Panc1 (cell line): ENCODE measurements around the gene PRRG4. TPM values are rescaled to one million over a fixed set of nuclear protein-coding genes. Genes with fewer than 3 reads are reported as not detected.

Experiments used
- ATAC-seq: fragments of 200-7000 bp; cut with Tn5 transposase; 2 replicates; pipeline ENCODE4 v1.9.1; 2020; ENCODE audit warnings: mild to moderate bottlenecking, moderate library complexity
- BruUV-seq: library from RNA; stranded (reverse); fragments of 400-500 nt; replicated peaks from 2 replicates; lab custom pipeline; 2021; lab: Mats Ljungman, UMichigan
- CTCF ChIA-PET: fragments of 300-600 bp; sonication (Branson Sonifier 250); formaldehyde crosslinking; loops from one replicate; lab custom pipeline; 2022; ENCODE audit warnings: antibody characterized with exemption; lab: Charles Lee
- POLR2A ChIA-PET: fragments of 300-600 bp; sonication (Branson Sonifier 250); formaldehyde crosslinking; loops from one replicate; lab custom pipeline; 2022; ENCODE audit warnings: antibody characterized with exemption; lab: Charles Lee
- DNase-seq: peaks from one replicate; pipeline ENCODE4 v3.0.0-alpha.2; 2010; ENCODE audit warnings: low read depth, low spot score
- H3K27ac ChIP-seq: 2 replicates; pipeline ENCODE4 v1.5.1; 2011; ENCODE audit warnings: mild to moderate bottlenecking, low read length, inconsistent platforms
- H3K27me3 ChIP-seq: fragments of 200-500 bp; sonication (Bioruptor generic); 2 replicates; pipeline ENCODE4 v1.6.0; 2014; ENCODE audit warnings: low read length, inconsistent platforms; ENCODE audit not compliant: control insufficient read depth, insufficient read depth
- H3K36me3 ChIP-seq: fragments of 200-500 bp; sonication (Bioruptor generic); 2 replicates; pipeline ENCODE4 v1.5.1; 2014; ENCODE audit warnings: inconsistent platforms, mild to moderate bottlenecking, low read length, moderate library complexity; ENCODE audit not compliant: control insufficient read depth, insufficient read depth
- H3K4me1 ChIP-seq: 2 replicates; pipeline ENCODE4 v1.5.1; 2011; ENCODE audit warnings: inconsistent platforms, mild to moderate bottlenecking, low read length, moderate library complexity; ENCODE audit not compliant: control insufficient read depth, insufficient read depth
- H3K4me3 ChIP-seq, 2 experiments: 2 replicates each; pipeline ENCODE4 v1.5.1; 2011 to 2012; ENCODE audit warnings: low read depth in 2 of 2, low read length in 2 of 2, mild to moderate bottlenecking in 2 of 2, inconsistent platforms in 1 of 2, moderate library complexity in 1 of 2
- H3K9me3 ChIP-seq: fragments of 200-500 bp; sonication (Bioruptor generic); 2 replicates; pipeline ENCODE4 v1.5.1; 2014; ENCODE audit warnings: low read depth, mild to moderate bottlenecking, inconsistent platforms, low read length, moderate library complexity; ENCODE audit not compliant: control insufficient read depth, insufficient read depth
- POLR2AphosphoS5 ChIP-seq: IDR thresholded peaks from 2 replicates; pipeline ENCODE4 v1.6.1; 2012; ENCODE audit warnings: mild to moderate bottlenecking, low read depth, low read length, moderate library complexity
- SIN3A ChIP-seq: IDR thresholded peaks from 2 replicates; pipeline ENCODE4 v1.6.1; 2012; ENCODE audit warnings: low read depth, mild to moderate bottlenecking, low read length, moderate library complexity, borderline replicate concordance; ENCODE audit not compliant: insufficient read depth
- TCF7L2 ChIP-seq: IDR thresholded peaks from 2 replicates; pipeline ENCODE4 v1.6.1; 2011; ENCODE audit warnings: mild to moderate bottlenecking, low read depth, low read length, inconsistent platforms
- in situ Hi-C: cut with HindIII; loops from 2 replicates; pipeline ENCODE4 v1.10.0; 2016; ENCODE audit warnings: low sequenced_read_pairs, low pct_unique_long_range_greater_than_20kb
- intact Hi-C: fragments of 100-400 bp; cut with micrococcal nuclease; formaldehyde crosslinking; loops from one replicate; pipeline ENCODE4 v1.10.0; 2022; ENCODE audit not compliant: unreplicated experiment
- total RNA-seq: library from RNA; stranded (reverse); gene quantifications from one replicate; pipeline ENCODE4 v1.2.1, GENCODE V29; 2021; ENCODE audit not compliant: unreplicated experiment
- TF ChIP-seq, protein P1 (sequence below), 2 experiments: IDR thresholded peaks; 2 replicates each; pipeline ENCODE4 v1.6.1; 2011 to 2012; ENCODE audit warnings: low read depth in 2 of 2, control low read depth in 1 of 2, low read length in 1 of 2, mild to moderate bottlenecking in 1 of 2, moderate library complexity in 1 of 2; ENCODE audit not compliant: insufficient read depth in 1 of 2
- TF ChIP-seq, protein P2 (sequence below): fragments of 450-650 bp; IDR thresholded peaks from 2 replicates; pipeline ENCODE4 v1.5.1; 2017; ENCODE audit warnings: mild to moderate bottlenecking

Gene PRRG4
- total RNA-seq, 1 experiment from 2014 or later, result 0.87 TPM

DNA sequence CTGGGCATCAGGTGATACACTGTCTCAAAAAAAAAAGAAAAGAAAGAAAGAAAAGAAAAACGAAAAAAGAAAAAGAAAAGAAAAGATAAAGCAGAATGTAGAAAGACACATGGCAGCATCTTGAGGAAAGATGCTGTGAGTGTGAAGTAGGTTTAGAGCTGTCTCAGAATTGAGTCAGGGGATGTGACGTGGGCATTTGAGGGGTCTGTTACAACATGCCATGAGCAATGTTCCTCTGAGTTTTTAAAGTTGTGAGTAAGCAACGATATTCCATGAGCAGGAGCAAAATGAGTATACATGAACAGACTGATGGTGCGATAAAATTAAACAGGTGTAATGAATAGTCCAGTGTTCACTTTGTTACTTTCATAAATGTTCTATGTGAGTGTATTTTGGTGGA, 51.6 kb downstream of the PRRG4 start:
- Histone ChIP-seq H3K9me3 (no peaks in the 10 kb centered on the region), H3K27me3 (no peaks in the 10 kb centered on the region), H3K4me3 (no peak overlapping the region), H3K4me1 (no peaks in the 10 kb centered on the region), H3K27ac (no peak overlapping the region), H3K36me3 (no peaks in the 10 kb centered on the region)
- DNase-seq, result no peak
- BruUV-seq, result no TSS peak
- in situ Hi-C loops, result no loop called here
- intact Hi-C loops, result no loop called here
- no peak for ATAC-seq
- POLR2A ChIA-PET, result no interaction called here
- CTCF ChIA-PET, result interaction anchor here (0.7 kb wide), 1 partner anchor 82 kb away, joined by 5 read pairs; no protein-coding TSS in a partner anchor
- TF ChIP-seq POLR2AphosphoS5 (no peak), TCF7L2 (no peak), SIN3A (no peak)
- TF ChIP-seq, protein P1, sequence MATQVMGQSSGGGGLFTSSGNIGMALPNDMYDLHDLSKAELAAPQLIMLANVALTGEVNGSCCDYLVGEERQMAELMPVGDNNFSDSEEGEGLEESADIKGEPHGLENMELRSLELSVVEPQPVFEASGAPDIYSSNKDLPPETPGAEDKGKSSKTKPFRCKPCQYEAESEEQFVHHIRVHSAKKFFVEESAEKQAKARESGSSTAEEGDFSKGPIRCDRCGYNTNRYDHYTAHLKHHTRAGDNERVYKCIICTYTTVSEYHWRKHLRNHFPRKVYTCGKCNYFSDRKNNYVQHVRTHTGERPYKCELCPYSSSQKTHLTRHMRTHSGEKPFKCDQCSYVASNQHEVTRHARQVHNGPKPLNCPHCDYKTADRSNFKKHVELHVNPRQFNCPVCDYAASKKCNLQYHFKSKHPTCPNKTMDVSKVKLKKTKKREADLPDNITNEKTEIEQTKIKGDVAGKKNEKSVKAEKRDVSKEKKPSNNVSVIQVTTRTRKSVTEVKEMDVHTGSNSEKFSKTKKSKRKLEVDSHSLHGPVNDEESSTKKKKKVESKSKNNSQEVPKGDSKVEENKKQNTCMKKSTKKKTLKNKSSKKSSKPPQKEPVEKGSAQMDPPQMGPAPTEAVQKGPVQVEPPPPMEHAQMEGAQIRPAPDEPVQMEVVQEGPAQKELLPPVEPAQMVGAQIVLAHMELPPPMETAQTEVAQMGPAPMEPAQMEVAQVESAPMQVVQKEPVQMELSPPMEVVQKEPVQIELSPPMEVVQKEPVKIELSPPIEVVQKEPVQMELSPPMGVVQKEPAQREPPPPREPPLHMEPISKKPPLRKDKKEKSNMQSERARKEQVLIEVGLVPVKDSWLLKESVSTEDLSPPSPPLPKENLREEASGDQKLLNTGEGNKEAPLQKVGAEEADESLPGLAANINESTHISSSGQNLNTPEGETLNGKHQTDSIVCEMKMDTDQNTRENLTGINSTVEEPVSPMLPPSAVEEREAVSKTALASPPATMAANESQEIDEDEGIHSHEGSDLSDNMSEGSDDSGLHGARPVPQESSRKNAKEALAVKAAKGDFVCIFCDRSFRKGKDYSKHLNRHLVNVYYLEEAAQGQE (IDR thresholded peaks at IDR 0.05; ENCODE audit: insufficient read depth in 1 of 2, low read depth in 2 of 2, low read length in 1 of 2), result no peak
- TF ChIP-seq, protein P2, sequence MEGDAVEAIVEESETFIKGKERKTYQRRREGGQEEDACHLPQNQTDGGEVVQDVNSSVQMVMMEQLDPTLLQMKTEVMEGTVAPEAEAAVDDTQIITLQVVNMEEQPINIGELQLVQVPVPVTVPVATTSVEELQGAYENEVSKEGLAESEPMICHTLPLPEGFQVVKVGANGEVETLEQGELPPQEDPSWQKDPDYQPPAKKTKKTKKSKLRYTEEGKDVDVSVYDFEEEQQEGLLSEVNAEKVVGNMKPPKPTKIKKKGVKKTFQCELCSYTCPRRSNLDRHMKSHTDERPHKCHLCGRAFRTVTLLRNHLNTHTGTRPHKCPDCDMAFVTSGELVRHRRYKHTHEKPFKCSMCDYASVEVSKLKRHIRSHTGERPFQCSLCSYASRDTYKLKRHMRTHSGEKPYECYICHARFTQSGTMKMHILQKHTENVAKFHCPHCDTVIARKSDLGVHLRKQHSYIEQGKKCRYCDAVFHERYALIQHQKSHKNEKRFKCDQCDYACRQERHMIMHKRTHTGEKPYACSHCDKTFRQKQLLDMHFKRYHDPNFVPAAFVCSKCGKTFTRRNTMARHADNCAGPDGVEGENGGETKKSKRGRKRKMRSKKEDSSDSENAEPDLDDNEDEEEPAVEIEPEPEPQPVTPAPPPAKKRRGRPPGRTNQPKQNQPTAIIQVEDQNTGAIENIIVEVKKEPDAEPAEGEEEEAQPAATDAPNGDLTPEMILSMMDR, result no peak

DNA sequence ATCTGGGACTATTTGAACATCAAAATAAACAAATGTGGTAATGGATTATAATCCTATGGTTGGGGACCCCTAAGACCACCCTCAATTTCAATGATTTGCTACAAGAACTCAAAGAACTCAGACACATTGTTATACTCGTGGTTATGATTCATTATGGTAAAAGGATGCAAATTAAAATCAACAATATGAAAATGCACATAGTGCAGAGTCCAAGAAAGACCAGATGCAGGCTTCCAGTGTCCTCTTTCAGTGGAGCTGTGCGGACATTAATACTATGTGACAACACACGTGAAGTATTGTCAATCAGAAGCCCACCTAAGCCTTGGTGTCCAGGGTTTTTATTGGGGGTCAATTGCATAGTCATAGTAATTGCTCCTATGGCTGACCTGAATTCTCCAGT, 53.7 kb downstream of the PRRG4 start:
- H3K36me3 ChIP-seq, result no peaks in the 10 kb centered on the region
- ChIA-PET CTCF (no interaction called here), POLR2A (interaction anchor here (1.1 kb wide), 1 partner anchor 11 kb away, joined by 5 read pairs; no protein-coding TSS in a partner anchor)
- no peak overlapping the region for H3K4me3 ChIP-seq
- TF ChIP-seq SIN3A (no peak), POLR2AphosphoS5 (no peak), TCF7L2 (no peak)
- TF ChIP-seq, protein P2, result no peak
- TF ChIP-seq, protein P1 (IDR thresholded peaks at IDR 0.05; ENCODE audit: insufficient read depth in 1 of 2, low read depth in 2 of 2, low read length in 1 of 2), result no peak
- H3K4me1 ChIP-seq, result no peaks in the 10 kb centered on the region
- no peaks in the 10 kb centered on the region for H3K27me3 ChIP-seq
- ATAC-seq (no peak), DNase-seq (no peak)
- no peaks in the 10 kb centered on the region for H3K9me3 ChIP-seq
- BruUV-seq, result no TSS peak
- in situ Hi-C loops, result no loop called here
- H3K27ac ChIP-seq, result no peak overlapping the region
- intact Hi-C loops, result no loop called here
